Thyroid gland (tissue), 4 donors: Measurements from ENCODE around the gene ZNF283. TPM values are rescaled to one million over a fixed set of nuclear protein-coding genes. Genes with fewer than 3 reads are reported as not detected.

ENCODE experiments used
- DNase-seq, 2 donors: peaks; one replicate each; pipeline ENCODE4 v3.0.0-alpha.2; 2019
- H3K27ac ChIP-seq, 3 donors: fragments of 200-600 bp; sonication (generic); 1 replicate in 2 of 3; 2 replicates in 1 of 3; pipeline ENCODE4 v1.5.1; 2016 to 2019; ENCODE audit warnings: mild to moderate bottlenecking in 1 of 3, moderate library complexity in 1 of 3
- H3K27me3 ChIP-seq: fragments of 200-600 bp; sonication (generic); one replicate; pipeline ENCODE4 v1.5.1; 2019
- H3K36me3 ChIP-seq, 2 donors: fragments of 200-600 bp; sonication (generic); one replicate each; pipeline ENCODE4 v1.5.1; 2016 to 2019
- H3K4me1 ChIP-seq, 2 donors: fragments of 200-600 bp; sonication (generic); one replicate each; pipeline ENCODE4 v1.5.1; 2017 to 2019
- H3K4me3 ChIP-seq, 3 donors: fragments of 200-600 bp; sonication (generic); replicated peaks in 1 of 3; 1 replicate in 2 of 3; 2 replicates in 1 of 3; pipeline ENCODE4 v1.5.1; 2016; ENCODE audit warnings: mild to moderate bottlenecking in 1 of 3
- H3K9me3 ChIP-seq: fragments of 200-600 bp; sonication (generic); one replicate; pipeline ENCODE4 v1.5.1; 2017
- POLR2A ChIP-seq, 2 donors: fragments of 450-650 bp; IDR thresholded peaks; one replicate each; pipeline ENCODE4 v1.6.1; 2017; ENCODE audit warnings: antibody characterized with exemption in 2 of 2, mild to moderate bottlenecking in 2 of 2, moderate library complexity in 1 of 2
- WGBS, 2 donors: methylation state at CpG; one replicate each; pipeline ENCODE4 v1.1.5; 2017; 5-methylcytosine and 5-hydroxymethylcytosine counted together
- intact Hi-C: fragments of 100-400 bp; cut with DNase I; formaldehyde crosslinking; loops from one replicate; pipeline ENCODE4 v1.15.1; 2023
- total RNA-seq, 4 donors: library from RNA; depleted of rRNA; stranded (reverse); fragments of >200 nt; gene quantifications; one replicate each; pipeline ENCODE4 v1.2.3, GENCODE V29; 2016
- TF ChIP-seq, protein P1 (sequence below), 6 experiments: fragments of 200-600 bp in 3 of 6; fragments of 450-650 bp in 3 of 6; sonication (generic) in 3 of 6; IDR thresholded peaks; one replicate each; pipeline ENCODE4 v1.5.1; 2016 to 2019; ENCODE audit warnings: antibody characterized with exemption in 6 of 6, mild to moderate bottlenecking in 2 of 6, inconsistent platforms in 1 of 6, moderate library complexity in 1 of 6

ZNF283 gene
- total RNA-seq, 4 donors from 2014 or later = 9.9 to 29.1 (median 18.9) TPM

DNA sequence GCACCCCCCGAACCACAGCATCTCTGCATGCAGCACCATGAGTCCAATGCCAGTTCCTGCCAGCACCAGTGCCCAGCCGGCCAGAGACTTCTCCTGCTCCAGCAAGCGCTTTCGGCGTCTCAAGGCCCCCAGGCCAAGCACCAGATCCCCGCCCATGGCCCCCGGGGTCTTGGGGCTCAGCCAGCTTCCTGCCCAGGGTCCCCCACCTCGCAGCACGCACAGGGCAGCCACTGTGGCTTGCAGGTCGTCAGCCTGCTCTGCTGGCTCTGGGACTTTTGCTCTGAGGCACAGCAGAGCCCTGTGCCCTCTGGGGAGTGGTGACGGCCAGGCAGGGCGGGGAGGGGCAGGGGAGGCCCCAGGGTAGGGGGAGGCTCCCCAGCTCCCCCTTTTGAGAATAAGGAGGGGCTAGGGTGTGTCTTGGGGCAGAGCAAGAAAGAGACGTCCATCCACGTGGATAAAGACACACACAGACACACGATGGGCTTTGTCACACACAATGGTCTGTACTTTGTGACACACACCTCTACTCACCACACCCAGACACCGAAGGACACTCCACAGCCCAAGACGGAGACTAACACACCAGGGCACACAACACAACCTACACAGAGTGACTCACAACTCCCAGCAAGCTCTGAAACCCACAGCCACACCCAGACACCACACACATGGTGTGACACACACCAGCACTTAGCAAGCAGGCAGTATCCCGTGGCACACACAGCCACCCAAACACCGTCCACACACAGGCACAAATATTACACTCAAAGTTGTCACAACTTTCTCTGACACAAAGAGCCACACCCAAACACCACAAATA, 46.2 kb upstream of the ZNF283 start, which contains the start of gene KCNN4:
Gene KCNN4 (minus strand): TSS at position 268 of the 820 bp plus-strand sequence. CDS start 112 bp downstream, at position 156.
- intact Hi-C loops = loop anchor here (5.0 kb wide), 1 partner anchor 34 kb away; no protein-coding TSS in a partner anchor
- DNase-seq = no peak
- H3K27me3 ChIP-seq = no peaks in the 10 kb centered on the region

DNA sequence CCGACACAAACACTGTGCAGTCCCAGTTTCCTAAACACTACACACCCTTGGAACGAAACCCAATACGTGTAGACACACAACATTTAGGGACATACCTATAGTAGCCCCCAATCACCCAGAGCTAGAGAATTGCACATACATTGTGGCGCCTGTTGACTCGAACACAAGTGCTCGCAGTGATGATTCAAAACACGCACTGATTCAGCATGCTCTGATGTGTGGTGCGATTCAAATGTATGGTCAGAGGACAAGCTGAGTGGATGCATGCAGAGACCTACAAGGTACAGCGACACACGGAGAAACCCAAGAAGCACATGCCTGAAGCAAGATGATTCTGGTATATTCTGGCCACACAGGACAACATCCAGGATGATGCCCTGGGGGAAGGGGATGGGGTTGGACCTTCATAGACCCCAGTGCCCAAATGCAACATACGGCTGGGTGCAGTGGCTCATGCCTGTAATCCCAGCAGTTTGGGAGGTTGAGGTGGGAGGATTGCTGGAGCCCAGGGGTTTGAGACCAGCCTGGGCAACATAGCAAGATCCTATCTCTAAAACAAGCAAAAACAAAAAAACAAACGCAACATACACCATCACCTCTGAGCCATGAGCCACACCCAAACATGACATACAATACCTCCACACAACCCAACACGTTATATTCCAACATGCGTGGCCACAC, 45.4 kb upstream of the ZNF283 start:
- no peak for DNase-seq
- intact Hi-C loops = loop anchor here (5.0 kb wide), 1 partner anchor 34 kb away; no protein-coding TSS in a partner anchor
- H3K27ac ChIP-seq = no peak overlapping the region
- H3K9me3 ChIP-seq = no peaks in the 10 kb centered on the region
- WGBS, 2 donors = 81 to 91% methylated on average over 13 to 14 of the region's 14 CpGs
- H3K4me1 ChIP-seq = no peaks in the 10 kb centered on the region
- H3K27me3 ChIP-seq = no peaks in the 10 kb centered on the region
- no peak overlapping the region for H3K4me3 ChIP-seq
- no peak for TF ChIP-seq POLR2A (IDR thresholded peaks at IDR 0.05)
- TF ChIP-seq, protein P1, sequence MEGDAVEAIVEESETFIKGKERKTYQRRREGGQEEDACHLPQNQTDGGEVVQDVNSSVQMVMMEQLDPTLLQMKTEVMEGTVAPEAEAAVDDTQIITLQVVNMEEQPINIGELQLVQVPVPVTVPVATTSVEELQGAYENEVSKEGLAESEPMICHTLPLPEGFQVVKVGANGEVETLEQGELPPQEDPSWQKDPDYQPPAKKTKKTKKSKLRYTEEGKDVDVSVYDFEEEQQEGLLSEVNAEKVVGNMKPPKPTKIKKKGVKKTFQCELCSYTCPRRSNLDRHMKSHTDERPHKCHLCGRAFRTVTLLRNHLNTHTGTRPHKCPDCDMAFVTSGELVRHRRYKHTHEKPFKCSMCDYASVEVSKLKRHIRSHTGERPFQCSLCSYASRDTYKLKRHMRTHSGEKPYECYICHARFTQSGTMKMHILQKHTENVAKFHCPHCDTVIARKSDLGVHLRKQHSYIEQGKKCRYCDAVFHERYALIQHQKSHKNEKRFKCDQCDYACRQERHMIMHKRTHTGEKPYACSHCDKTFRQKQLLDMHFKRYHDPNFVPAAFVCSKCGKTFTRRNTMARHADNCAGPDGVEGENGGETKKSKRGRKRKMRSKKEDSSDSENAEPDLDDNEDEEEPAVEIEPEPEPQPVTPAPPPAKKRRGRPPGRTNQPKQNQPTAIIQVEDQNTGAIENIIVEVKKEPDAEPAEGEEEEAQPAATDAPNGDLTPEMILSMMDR (IDR thresholded peaks at IDR 0.05) = no peak
- no peaks in the 10 kb centered on the region for H3K36me3 ChIP-seq

More for the DNA sequence above, 46.2 kb upstream of the ZNF283 start, which contains the start of gene KCNN4:
- Histone ChIP-seq H3K27ac (no peak within 1 kb of the TSS), H3K4me1 (no peaks in the 10 kb centered on the region), H3K9me3 (no peaks in the 10 kb centered on the region), H3K4me3 (no peak within 1 kb of the TSS), H3K36me3 (no peaks in the 10 kb centered on the region)
- TF ChIP-seq, protein P1 (IDR thresholded peaks at IDR 0.05) = no peak
- TF ChIP-seq POLR2A (IDR thresholded peaks at IDR 0.05) = no peak
- 34 to 40% methylated on average over 9 to 11 of the region's 19 CpGs for WGBS, 2 donors

GRCh38 chr19:43782311-43782660, 44.8 kb upstream of the ZNF283 start:
- WGBS, 2 donors = 66 to 70% methylated on average over 8 of the region's 8 CpGs
- H3K4me3 ChIP-seq = no peak overlapping the region
- no peaks in the 10 kb centered on the region for H3K27me3 ChIP-seq
- H3K27ac ChIP-seq = no peak overlapping the region
- no peak for DNase-seq
- no peaks in the 10 kb centered on the region for H3K4me1 ChIP-seq
- H3K36me3 ChIP-seq = no peaks in the 10 kb centered on the region
- TF ChIP-seq, protein P1 (IDR thresholded peaks at IDR 0.05) = no peak
- TF ChIP-seq POLR2A (IDR thresholded peaks at IDR 0.05) = no peak
- intact Hi-C loops = loop anchor here (5.0 kb wide), 1 partner anchor 35 kb away; no protein-coding TSS in a partner anchor
- no peaks in the 10 kb centered on the region for H3K9me3 ChIP-seq

- no peaks in the 10 kb centered on the region for H3K36me3 ChIP-seq
- H3K27me3 ChIP-seq = no peaks in the 10 kb centered on the region
- intact Hi-C loops = loop anchor here (5.0 kb wide), 1 partner anchor 35 kb away; no protein-coding TSS in a partner anchor
- no peak for TF ChIP-seq POLR2A (IDR thresholded peaks at IDR 0.05)
- TF ChIP-seq, protein P1 (IDR thresholded peaks at IDR 0.05) = no peak
- no peak for DNase-seq
- no peak overlapping the region for H3K4me3 ChIP-seq
- 80 to 82% methylated on average over 13 to 24 of the region's 24 CpGs for WGBS, 2 donors
- H3K27ac ChIP-seq = no peak overlapping the region
- H3K4me1 ChIP-seq = no peaks in the 10 kb centered on the region
- H3K9me3 ChIP-seq = no peaks in the 10 kb centered on the region
Measured at GRCh38 chr19:43782689-43783231, 44.4 kb upstream of the ZNF283 start.
